SJSA1 (cell line): ENCODE data around the gene GTF2E1. TPM values are rescaled to one million over a fixed set of nuclear protein-coding genes. Genes with fewer than 3 reads are reported as not detected.

ENCODE experiments used
- DNase-seq, 2 experiments: peaks; one replicate each; pipeline ENCODE4 v3.0.0-alpha.2; 2015 to 2020; ENCODE audit warnings: low spot score in 2 of 2, low read depth in 1 of 2
- H3K27ac ChIP-seq: fragments of 250-450 bp; sonication (Bioruptor Pico); 2 replicates; pipeline ENCODE4 v1.5.1; 2020; ENCODE audit warnings: mild to moderate bottlenecking, moderate library complexity
- H3K27me3 ChIP-seq: fragments of 250-450 bp; sonication (Bioruptor Pico); replicated peaks from 2 replicates; pipeline ENCODE4 v1.5.1; 2020; ENCODE audit warnings: mild to moderate bottlenecking, moderate library complexity
- H3K36me3 ChIP-seq: fragments of 250-450 bp; sonication (Bioruptor Pico); 2 replicates; pipeline ENCODE4 v1.5.1; 2020; ENCODE audit warnings: mild to moderate bottlenecking
- H3K4me1 ChIP-seq: fragments of 250-450 bp; sonication (Bioruptor Pico); replicated peaks from 2 replicates; pipeline ENCODE4 v1.6.1; 2021; ENCODE audit warnings: mild to moderate bottlenecking
- H3K4me3 ChIP-seq: fragments of 250-450 bp; sonication (Bioruptor Pico); 2 replicates; pipeline ENCODE4 v1.5.1; 2020; ENCODE audit warnings: mild to moderate bottlenecking
- H3K9me3 ChIP-seq: fragments of 250-450 bp; sonication (Bioruptor Pico); replicated peaks from 2 replicates; pipeline ENCODE4 v1.5.1; 2020; ENCODE audit warnings: mild to moderate bottlenecking
- total RNA-seq: library from RNA; depleted of rRNA; stranded (reverse); fragments of >200 nt; shearing (Covaris generic); gene quantifications from 2 replicates; pipeline ENCODE4 v1.2.3, GENCODE V29; 2014

GTF2E1 gene
- total RNA-seq, 1 experiment from 2014 or later: 17.0 TPM

GRCh38 chr3:120795017-120795648 lies 52.6 kb downstream of the GTF2E1 start:
- Histone ChIP-seq H3K27me3 (no peaks in the 10 kb centered on the region), H3K9me3 (no peaks in the 10 kb centered on the region), H3K36me3 (no peaks in the 10 kb centered on the region), H3K4me1 (peaks cover 25% of the 10 kb centered on the region), H3K4me3 (no peak overlapping the region), H3K27ac (no peak overlapping the region)
- peak; percentile 56 to 76 for DNase-seq

GRCh38 chr3:120795959-120796358 lies 53.4 kb downstream of the GTF2E1 start:
- Histone ChIP-seq H3K4me3 (no peak overlapping the region), H3K4me1 (peaks cover 25% of the 10 kb centered on the region), H3K9me3 (no peaks in the 10 kb centered on the region), H3K27ac (no peak overlapping the region), H3K27me3 (no peaks in the 10 kb centered on the region), H3K36me3 (no peaks in the 10 kb centered on the region)
- no peak for DNase-seq

DNA sequence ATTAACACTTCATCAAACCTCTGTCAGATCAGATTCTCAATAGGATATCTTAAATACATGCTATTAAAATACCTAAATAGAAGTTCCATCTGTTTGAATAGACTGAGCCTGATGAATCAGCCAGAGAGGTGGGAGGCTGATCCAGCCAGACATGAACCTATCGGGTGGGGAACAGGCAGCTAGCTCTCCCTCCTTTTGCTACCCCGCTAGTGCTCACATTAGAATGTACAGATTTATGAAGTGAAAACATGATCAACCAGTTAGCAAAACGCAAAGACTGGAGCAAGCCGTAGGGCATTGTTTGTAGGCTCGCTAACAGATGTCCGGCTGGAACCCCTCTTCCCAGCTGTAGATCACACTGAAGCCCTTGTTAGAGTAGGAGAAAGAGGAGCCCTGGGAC lies 54.4 kb downstream of the GTF2E1 start:
- H3K27ac ChIP-seq: no peak overlapping the region
- H3K27me3 ChIP-seq: no peaks in the 10 kb centered on the region
- no peaks in the 10 kb centered on the region for H3K36me3 ChIP-seq
- no peak overlapping the region for H3K4me3 ChIP-seq
- peaks cover 19% of the 10 kb centered on the region for H3K4me1 ChIP-seq
- no peak for DNase-seq
- no peaks in the 10 kb centered on the region for H3K9me3 ChIP-seq

DNA sequence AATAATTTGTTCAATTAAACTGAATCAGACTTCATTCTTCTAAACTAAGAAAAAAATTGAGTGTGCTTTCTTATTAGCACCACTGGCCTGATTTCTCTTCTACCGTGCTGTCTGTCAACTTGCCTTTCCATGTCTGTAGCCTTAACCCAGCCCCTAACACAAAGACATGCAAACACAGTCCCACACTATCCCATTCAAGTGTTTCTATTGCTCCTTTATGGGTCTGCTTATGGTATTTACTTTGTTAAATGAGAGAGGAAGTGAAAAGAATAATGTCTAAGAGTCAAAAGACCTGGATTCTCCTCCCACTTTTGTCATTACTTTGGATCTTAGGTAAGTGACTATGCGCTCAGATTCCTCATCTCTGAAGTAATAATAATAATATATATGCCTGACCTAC lies 55.3 kb downstream of the GTF2E1 start:
- DNase-seq: no peak
- H3K9me3 ChIP-seq: no peaks in the 10 kb centered on the region
- no peak overlapping the region for H3K4me3 ChIP-seq
- no peaks in the 10 kb centered on the region for H3K36me3 ChIP-seq
- peaks cover 10% of the 10 kb centered on the region for H3K4me1 ChIP-seq
- H3K27me3 ChIP-seq: no peaks in the 10 kb centered on the region
- H3K27ac ChIP-seq: no peak overlapping the region

DNA sequence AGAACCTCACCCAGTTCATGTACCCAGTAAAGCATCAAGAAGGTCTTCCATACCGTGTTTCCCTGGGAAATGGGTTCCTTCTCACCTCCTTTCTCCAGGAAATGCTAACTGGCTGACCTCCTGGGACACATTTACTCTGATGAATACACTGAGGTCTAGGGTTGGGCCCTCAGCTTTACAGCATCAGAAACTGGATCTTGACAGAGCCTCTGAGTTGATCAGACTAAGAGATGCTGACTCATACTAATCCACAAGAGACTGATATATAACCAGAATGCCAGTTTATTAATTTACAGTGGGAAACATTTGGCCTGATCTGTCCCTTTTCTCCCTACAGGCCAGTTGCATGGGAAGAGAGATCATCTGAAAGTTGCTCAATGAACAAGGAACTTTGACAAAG lies 55.8 kb downstream of the GTF2E1 start:
- no peak overlapping the region for H3K27ac ChIP-seq
- H3K4me3 ChIP-seq: no peak overlapping the region
- no peak for DNase-seq
- no peaks in the 10 kb centered on the region for H3K36me3 ChIP-seq
- peaks cover 6% of the 10 kb centered on the region for H3K4me1 ChIP-seq
- H3K27me3 ChIP-seq: no peaks in the 10 kb centered on the region
- H3K9me3 ChIP-seq: no peaks in the 10 kb centered on the region

DNA sequence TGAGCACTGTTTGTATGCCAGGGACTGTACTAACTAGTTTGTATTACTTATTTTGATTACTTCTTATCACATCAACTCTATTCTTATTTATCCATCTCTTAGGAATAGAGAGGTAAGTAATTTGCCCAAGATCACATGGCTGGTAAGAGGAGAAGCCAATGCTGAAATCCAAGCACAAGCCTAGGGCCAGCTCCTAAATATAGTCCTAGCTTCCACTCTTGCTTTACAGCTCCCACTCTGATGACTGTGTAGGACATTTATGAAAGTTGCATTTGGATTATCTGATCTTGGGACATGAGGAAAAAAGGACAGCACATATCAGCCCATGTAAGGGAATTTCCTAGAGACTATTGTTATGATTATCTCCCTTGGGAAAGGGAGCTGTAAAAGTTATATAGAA lies 58.1 kb downstream of the GTF2E1 start:
- Histone ChIP-seq H3K9me3 (no peaks in the 10 kb centered on the region), H3K4me3 (no peak overlapping the region), H3K27me3 (no peaks in the 10 kb centered on the region), H3K27ac (no peak overlapping the region), H3K4me1 (no peaks in the 10 kb centered on the region), H3K36me3 (no peaks in the 10 kb centered on the region)
- DNase-seq: no peak

DNA sequence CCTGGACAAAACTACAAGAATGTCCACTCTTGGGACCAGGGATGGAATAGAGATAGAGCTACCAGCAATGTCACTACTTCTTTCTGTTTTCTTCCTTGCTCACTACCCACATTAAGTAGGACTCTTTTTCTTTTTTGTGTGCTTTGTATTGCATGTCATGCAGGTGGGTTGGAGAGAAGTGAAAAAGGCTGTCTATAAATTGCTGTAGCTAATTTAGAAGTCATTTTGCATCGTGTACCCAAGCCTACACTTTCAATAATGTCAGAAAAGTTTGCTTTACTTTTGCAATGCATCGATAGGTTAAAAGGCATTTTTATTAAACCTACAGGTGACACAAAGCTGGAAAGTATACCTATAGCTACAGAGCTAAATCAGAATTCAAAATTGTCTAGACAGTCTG lies 58.9 kb downstream of the GTF2E1 start:
- Histone ChIP-seq H3K27me3 (no peaks in the 10 kb centered on the region), H3K27ac (no peak overlapping the region), H3K9me3 (no peaks in the 10 kb centered on the region), H3K4me1 (no peaks in the 10 kb centered on the region), H3K36me3 (no peaks in the 10 kb centered on the region), H3K4me3 (no peak overlapping the region)
- DNase-seq: no peak

- Histone ChIP-seq H3K27me3 (no peaks in the 10 kb centered on the region), H3K9me3 (no peaks in the 10 kb centered on the region), H3K36me3 (no peaks in the 10 kb centered on the region), H3K4me3 (no peak overlapping the region), H3K4me1 (no peaks in the 10 kb centered on the region), H3K27ac (no peak overlapping the region)
- no peak for DNase-seq
Measured at GRCh38 chr3:120802916-120803315, 60.4 kb downstream of the GTF2E1 start.

DNA sequence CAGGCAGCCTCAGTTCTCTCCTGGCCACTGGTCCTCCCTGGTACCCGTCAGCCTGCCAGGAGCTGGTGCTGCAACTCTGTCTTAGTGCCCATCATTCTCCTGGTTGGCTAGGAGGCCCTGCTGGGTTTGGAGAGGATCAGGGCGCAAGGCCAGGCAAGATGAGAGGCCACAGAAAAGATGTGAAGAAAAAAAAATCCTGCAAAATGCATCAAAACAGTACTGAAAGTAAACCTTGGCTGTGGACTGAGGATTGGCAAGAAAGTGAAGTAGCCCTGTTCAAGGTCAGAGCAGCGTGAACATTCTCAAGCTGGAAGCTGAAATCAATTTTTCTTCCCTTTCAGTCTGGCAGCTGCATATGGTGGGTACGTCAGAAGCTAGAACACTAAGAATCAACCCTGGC lies 74.2 kb downstream of the GTF2E1 start:
- no peak overlapping the region for H3K27ac ChIP-seq
- DNase-seq: no peak
- H3K27me3 ChIP-seq: peaks cover 4% of the 10 kb centered on the region
- no peaks in the 10 kb centered on the region for H3K36me3 ChIP-seq
- no peaks in the 10 kb centered on the region for H3K4me1 ChIP-seq
- H3K4me3 ChIP-seq: no peak overlapping the region
- H3K9me3 ChIP-seq: no peaks in the 10 kb centered on the region

DNA sequence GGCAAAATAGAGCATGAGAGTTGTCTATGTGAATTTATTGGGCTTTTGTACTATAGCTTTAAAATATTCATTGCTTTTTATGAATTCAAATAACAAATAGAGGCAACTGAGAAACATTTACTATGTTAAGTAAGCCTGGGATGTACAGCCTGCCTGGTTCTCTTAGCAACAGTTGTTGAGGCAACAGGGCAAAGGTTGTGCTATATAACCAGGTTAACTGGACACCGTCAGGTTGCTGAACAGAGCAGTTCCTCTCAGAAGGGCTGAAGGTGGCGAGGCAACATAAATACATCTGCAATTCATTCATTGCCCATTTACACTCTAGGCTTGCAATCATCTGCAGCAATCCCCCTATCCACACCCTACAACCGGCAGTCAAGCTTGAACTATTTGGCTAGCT lies 78.2 kb downstream of the GTF2E1 start:
- Histone ChIP-seq H3K4me3 (no peak overlapping the region), H3K9me3 (no peaks in the 10 kb centered on the region), H3K27ac (no peak overlapping the region), H3K4me1 (no peaks in the 10 kb centered on the region), H3K27me3 (peaks cover 4% of the 10 kb centered on the region), H3K36me3 (no peaks in the 10 kb centered on the region)
- DNase-seq: no peak

GRCh38 chr3:120821426-120821825 lies 78.9 kb downstream of the GTF2E1 start:
- DNase-seq: no peak
- no peak overlapping the region for H3K4me3 ChIP-seq
- no peaks in the 10 kb centered on the region for H3K9me3 ChIP-seq
- no peaks in the 10 kb centered on the region for H3K4me1 ChIP-seq
- no peaks in the 10 kb centered on the region for H3K36me3 ChIP-seq
- H3K27ac ChIP-seq: no peak overlapping the region
- H3K27me3 ChIP-seq: peaks cover 4% of the 10 kb centered on the region

- Histone ChIP-seq H3K9me3 (no peaks in the 10 kb centered on the region), H3K4me1 (no peaks in the 10 kb centered on the region), H3K36me3 (no peaks in the 10 kb centered on the region), H3K27me3 (peaks cover 4% of the 10 kb centered on the region; the same call in 1 of the 2 replicates), H3K27ac (no peak overlapping the region), H3K4me3 (no peak overlapping the region)
- no peak for DNase-seq
Measured at GRCh38 chr3:120823156-120823555, 80.6 kb downstream of the GTF2E1 start.

GRCh38 chr3:120824613-120825012 lies 82.1 kb downstream of the GTF2E1 start:
- no peak overlapping the region for H3K27ac ChIP-seq
- no peak for DNase-seq
- no peak overlapping the region for H3K4me3 ChIP-seq
- H3K4me1 ChIP-seq: no peaks in the 10 kb centered on the region
- no peaks in the 10 kb centered on the region for H3K9me3 ChIP-seq
- H3K36me3 ChIP-seq: no peaks in the 10 kb centered on the region
- no peaks in the 10 kb centered on the region for H3K27me3 ChIP-seq

DNA sequence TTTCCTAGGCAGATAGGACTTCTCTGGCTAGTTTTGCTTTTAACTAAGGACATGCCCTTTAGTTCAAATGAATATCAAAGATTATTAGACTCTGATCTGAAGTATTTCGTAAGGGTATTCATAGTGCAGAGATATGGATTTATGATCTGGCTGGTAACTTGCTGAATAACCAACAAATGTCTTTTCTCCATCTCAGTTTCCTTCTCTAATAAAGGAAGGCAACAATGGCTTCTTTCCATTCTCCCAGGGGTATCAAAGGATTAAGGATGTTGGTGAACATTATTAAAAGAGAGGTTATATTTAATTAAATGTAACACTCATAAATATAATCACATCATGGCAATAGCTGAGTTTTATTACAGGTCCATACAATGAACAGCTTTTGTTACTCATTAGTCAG lies 86.3 kb downstream of the GTF2E1 start:
- no peaks in the 10 kb centered on the region for H3K9me3 ChIP-seq
- no peak overlapping the region for H3K27ac ChIP-seq
- no peaks in the 10 kb centered on the region for H3K36me3 ChIP-seq
- no peaks in the 10 kb centered on the region for H3K27me3 ChIP-seq
- no peak for DNase-seq
- H3K4me3 ChIP-seq: no peak overlapping the region
- H3K4me1 ChIP-seq: no peaks in the 10 kb centered on the region

DNA sequence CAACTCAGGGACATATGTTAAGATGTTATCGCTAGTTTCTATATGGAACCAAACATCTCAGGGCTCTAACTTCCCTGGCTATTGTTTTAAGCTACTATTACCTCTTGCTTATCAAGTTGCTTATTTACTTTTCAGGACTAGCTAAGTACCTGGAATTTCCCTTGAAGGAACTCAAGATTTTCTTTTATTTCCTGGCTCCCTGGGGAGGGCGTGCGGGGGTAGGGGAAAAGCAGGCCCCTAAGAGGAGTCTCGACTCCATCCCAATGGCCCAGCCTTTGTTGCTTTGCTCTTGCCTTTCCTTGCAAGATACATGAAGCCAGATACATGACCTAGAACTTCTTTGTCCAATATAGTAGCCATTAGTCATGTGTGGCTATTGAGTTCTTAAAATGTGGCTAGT lies 88.5 kb downstream of the GTF2E1 start:
- H3K4me3 ChIP-seq: no peak overlapping the region
- DNase-seq: no peak
- no peaks in the 10 kb centered on the region for H3K36me3 ChIP-seq
- no peaks in the 10 kb centered on the region for H3K27me3 ChIP-seq
- H3K27ac ChIP-seq: no peak overlapping the region
- no peaks in the 10 kb centered on the region for H3K9me3 ChIP-seq
- H3K4me1 ChIP-seq: no peaks in the 10 kb centered on the region
